WTC11 (cell line): ENCODE results near the gene PAGE4. TPM values are rescaled to one million over a fixed set of nuclear protein-coding genes. Genes with fewer than 3 reads are reported as not detected.

Source experiments
- ATAC-seq: fragments of 200-7000 bp; cut with Tn5 transposase; 2 replicates; pipeline ENCODE4 v1.10.0; 2021; ENCODE audit warnings: mild to moderate bottlenecking, moderate library complexity
- CTCF ChIA-PET: fragments of 300-600 bp; sonication (Branson Sonifier 250); formaldehyde crosslinking; loops from one replicate; lab custom pipeline; 2021; ENCODE audit warnings: antibody characterized with exemption; lab: Charles Lee
- POLR2A ChIA-PET: fragments of 350-600 bp; sonication (Branson Sonifier 250); formaldehyde crosslinking; loops from one replicate; lab custom pipeline; 2021; ENCODE audit warnings: antibody characterized with exemption; lab: Charles Lee
- DNase-seq: peaks from one replicate; pipeline ENCODE4 v3.0.0; 2021; ENCODE audit warnings: low spot score
- H3K27ac Mint-ChIP-seq: 2 replicates; pipeline ENCODE4 v1.8.0; 2021; ENCODE audit warnings: mixed read lengths
- H3K27me3 Mint-ChIP-seq: 2 replicates; pipeline ENCODE4 v1.8.0; 2021; ENCODE audit warnings: low read depth, mild to moderate bottlenecking, moderate library complexity, mixed read lengths
- H3K36me3 Mint-ChIP-seq: 2 replicates; pipeline ENCODE4 v1.8.0; 2021; ENCODE audit warnings: mixed read lengths
- H3K4me1 Mint-ChIP-seq: 2 replicates; pipeline ENCODE4 v1.8.0; 2022; ENCODE audit warnings: mixed read lengths
- H3K4me3 Mint-ChIP-seq: 2 replicates; pipeline ENCODE4 v1.8.0; 2021; ENCODE audit warnings: mild to moderate bottlenecking, moderate library complexity, mixed read lengths
- H3K9me3 Mint-ChIP-seq: 2 replicates; pipeline ENCODE4 v1.8.0; 2021; ENCODE audit warnings: mixed read lengths
- ATF1 ChIP-seq: sonication (generic); formaldehyde crosslinking; IDR thresholded peaks from 2 replicates; pipeline ENCODE4 v1.8.1; 2023; ENCODE audit warnings: mild to moderate bottlenecking, moderate library complexity, missing genetic modification reagents
- CREB1 ChIP-seq: sonication (generic); formaldehyde crosslinking; IDR thresholded peaks from 2 replicates; pipeline ENCODE4 v1.8.0; 2023; ENCODE audit warnings: mild to moderate bottlenecking, missing genetic modification reagents
- CREM ChIP-seq: sonication (generic); formaldehyde crosslinking; IDR thresholded peaks from 2 replicates; pipeline ENCODE4 v1.8.1; 2022; ENCODE audit warnings: mild to moderate bottlenecking, missing genetic modification reagents, moderate library complexity
- ELF4 ChIP-seq: sonication (generic); formaldehyde crosslinking; IDR thresholded peaks from 2 replicates; pipeline ENCODE4 v1.8.1; 2022; ENCODE audit warnings: low read depth, mild to moderate bottlenecking, moderate library complexity, missing genetic modification reagents
- GTF2I ChIP-seq: fragments of 250-450 bp; sonication (Bioruptor Pico); conservative IDR thresholded peaks from 2 replicates; pipeline ENCODE4 v1.4.0; 2021; ENCODE audit warnings: mild to moderate bottlenecking
- MXD4 ChIP-seq: fragments of 250-450 bp; sonication (Bioruptor Pico); IDR thresholded peaks from 2 replicates; pipeline ENCODE4 v1.8.0; 2021; ENCODE audit warnings: mild to moderate bottlenecking, moderate library complexity, borderline replicate concordance
- PRRX2 ChIP-seq: fragments of 250-450 bp; sonication (Bioruptor Pico); IDR thresholded peaks from 2 replicates; pipeline ENCODE4 v1.8.0; 2021; ENCODE audit warnings: mild to moderate bottlenecking
- RELA ChIP-seq: sonication (generic); formaldehyde crosslinking; IDR thresholded peaks from 2 replicates; pipeline ENCODE4 v1.8.1; 2022; ENCODE audit warnings: missing genetic modification reagents, mild to moderate bottlenecking, borderline replicate concordance
- RORB ChIP-seq: fragments of 250-450 bp; sonication (Bioruptor Pico); IDR thresholded peaks from 2 replicates; pipeline ENCODE4 v1.9.0; 2021; ENCODE audit warnings: mild to moderate bottlenecking
- SMAD4 ChIP-seq: sonication (generic); formaldehyde crosslinking; IDR thresholded peaks from 2 replicates; pipeline ENCODE4 v1.8.0; 2022; ENCODE audit warnings: mild to moderate bottlenecking, missing genetic modification reagents
- SP1 ChIP-seq: sonication (generic); formaldehyde crosslinking; conservative IDR thresholded peaks from 2 replicates; pipeline ENCODE4 v1.8.1; 2022; ENCODE audit warnings: missing genetic modification reagents
- total RNA-seq: library from RNA; stranded (reverse); gene quantifications from 3 replicates; pipeline ENCODE4 v1.2.3, GENCODE V29; 2021
- TF ChIP-seq, protein P1 (sequence below): fragments of 250-450 bp; sonication (Bioruptor Pico); IDR thresholded peaks from 2 replicates; pipeline ENCODE4 v1.9.0; 2021; ENCODE audit warnings: moderate library complexity, mild to moderate bottlenecking, inconsistent platforms, borderline replicate concordance
- TF ChIP-seq, protein P2 (sequence below): sonication (generic); formaldehyde crosslinking; IDR thresholded peaks from 2 replicates; pipeline ENCODE4 v1.8.1; 2023; ENCODE audit warnings: mild to moderate bottlenecking, missing genetic modification reagents, moderate library complexity
- TF ChIP-seq, protein P3 (sequence below): sonication (generic); formaldehyde crosslinking; IDR thresholded peaks from 2 replicates; pipeline ENCODE4 v1.8.1; 2022; ENCODE audit warnings: mild to moderate bottlenecking, missing genetic modification reagents, moderate library complexity, borderline replicate concordance
- TF ChIP-seq, protein P4 (sequence below): sonication (generic); formaldehyde crosslinking; IDR thresholded peaks from 2 replicates; pipeline ENCODE4 v1.8.0; 2022; ENCODE audit warnings: mild to moderate bottlenecking, missing genetic modification reagents
- TF ChIP-seq, protein P5 (sequence below): sonication (generic); formaldehyde crosslinking; IDR thresholded peaks from 2 replicates; pipeline ENCODE4 v1.8.1; 2023; ENCODE audit warnings: mild to moderate bottlenecking, missing genetic modification reagents, borderline replicate concordance

Gene PAGE4
- total RNA-seq, 1 experiment from 2014 or later = not detected

DNA sequence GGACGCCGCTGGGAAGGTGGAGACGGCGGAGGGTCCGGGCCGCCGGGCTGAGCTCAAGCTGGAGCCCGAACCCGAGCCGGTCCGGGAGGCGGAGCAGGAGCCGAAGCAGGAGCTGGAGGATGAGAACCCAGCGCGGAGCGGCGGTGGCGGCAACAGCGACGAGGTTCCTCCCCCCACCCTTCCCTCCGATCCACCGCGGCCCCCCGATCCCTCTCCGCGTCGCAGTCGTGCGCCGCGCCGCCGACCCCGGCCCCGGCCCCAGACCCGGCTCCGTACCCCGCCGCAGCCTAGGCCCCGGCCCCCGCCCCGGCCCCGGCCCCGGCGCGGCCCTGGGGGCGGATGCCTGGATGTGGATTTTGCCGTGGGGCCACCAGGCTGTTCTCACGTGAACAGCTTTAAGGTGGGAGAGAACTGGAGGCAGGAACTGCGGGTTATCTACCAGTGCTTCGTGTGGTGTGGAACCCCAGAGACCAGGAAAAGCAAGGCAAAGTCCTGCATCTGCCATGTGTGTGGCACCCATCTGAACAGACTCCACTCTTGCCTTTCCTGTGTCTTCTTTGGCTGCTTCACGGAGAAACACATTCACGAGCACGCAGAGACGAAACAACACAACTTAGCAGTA lies 50.7 kb downstream of the PAGE4 start:
- DNase-seq (no peak), ATAC-seq (peak; percentile 10)
- H3K9me3 Mint-ChIP-seq = no peaks in the 10 kb centered on the region
- H3K4me3 Mint-ChIP-seq = peak overlapping the region; percentile 76
- peaks cover 15% of the 10 kb centered on the region for H3K27me3 Mint-ChIP-seq
- peaks cover 18% of the 10 kb centered on the region for H3K4me1 Mint-ChIP-seq
- no peak overlapping the region for H3K27ac Mint-ChIP-seq
- POLR2A ChIA-PET = interaction anchor here (1.1 kb wide), 1 partner anchor 43 kb away, joined by 3 read pairs; the partner anchor contains the start of gene CLCN5
- no peak for TF ChIP-seq ELF4 (CRISPR knock-in tag)
- no peak for TF ChIP-seq PRRX2 (CRISPR knock-in tag)
- TF ChIP-seq, protein P1, sequence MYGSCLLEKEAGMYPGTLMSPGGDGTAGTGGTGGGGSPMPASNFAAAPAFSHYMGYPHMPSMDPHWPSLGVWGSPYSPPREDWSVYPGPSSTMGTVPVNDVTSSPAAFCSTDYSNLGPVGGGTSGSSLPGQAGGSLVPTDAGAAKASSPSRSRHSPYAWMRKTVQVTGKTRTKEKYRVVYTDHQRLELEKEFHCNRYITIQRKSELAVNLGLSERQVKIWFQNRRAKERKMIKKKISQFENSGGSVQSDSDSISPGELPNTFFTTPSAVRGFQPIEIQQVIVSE (CRISPR knock-in tag) = no peak
- TF ChIP-seq RELA (CRISPR knock-in tag) = no peak
- TF ChIP-seq CREB1 (CRISPR knock-in tag) = no peak
- TF ChIP-seq CREM (CRISPR knock-in tag) = no peak
- no peaks in the 10 kb centered on the region for H3K36me3 Mint-ChIP-seq
- CTCF ChIA-PET = interaction anchor here (0.6 to 3.0 kb wide), 7 partner anchors 9 to 101 kb away, joined by 3 to 20 read pairs (median 3); partner anchors contain the start of gene CLCN5

DNA sequence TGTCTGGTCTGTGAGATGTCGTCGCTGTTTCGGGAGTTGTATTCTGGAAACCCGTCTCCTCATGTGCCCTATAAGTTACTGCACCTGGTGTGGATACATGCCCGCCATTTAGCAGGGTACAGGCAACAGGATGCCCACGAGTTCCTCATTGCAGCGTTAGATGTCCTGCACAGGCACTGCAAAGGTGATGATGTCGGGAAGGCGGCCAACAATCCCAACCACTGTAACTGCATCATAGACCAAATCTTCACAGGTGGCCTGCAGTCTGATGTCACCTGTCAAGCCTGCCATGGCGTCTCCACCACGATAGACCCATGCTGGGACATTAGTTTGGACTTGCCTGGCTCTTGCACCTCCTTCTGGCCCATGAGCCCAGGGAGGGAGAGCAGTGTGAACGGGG lies 51.6 kb downstream of the PAGE4 start:
- POLR2A ChIA-PET = no interaction called here
- Mint-ChIP-seq H3K36me3 (no peaks in the 10 kb centered on the region), H3K4me3 (peak overlapping the region; percentile 76), H3K27me3 (peaks cover 15% of the 10 kb centered on the region), H3K4me1 (peaks cover 15% of the 10 kb centered on the region), H3K9me3 (no peaks in the 10 kb centered on the region), H3K27ac (no peak overlapping the region)
- DNase-seq (no peak), ATAC-seq (no peak)
- CTCF ChIA-PET = interaction anchor here (0.7 to 3.0 kb wide), 2 partner anchors 39 to 200 kb away, joined by 3 to 20 read pairs; no protein-coding TSS in a partner anchor
- TF ChIP-seq CREM (CRISPR knock-in tag) = no peak
- no peak for TF ChIP-seq MXD4 (CRISPR knock-in tag)
- TF ChIP-seq SP1 (CRISPR knock-in tag) = no peak
- TF ChIP-seq, protein P2, sequence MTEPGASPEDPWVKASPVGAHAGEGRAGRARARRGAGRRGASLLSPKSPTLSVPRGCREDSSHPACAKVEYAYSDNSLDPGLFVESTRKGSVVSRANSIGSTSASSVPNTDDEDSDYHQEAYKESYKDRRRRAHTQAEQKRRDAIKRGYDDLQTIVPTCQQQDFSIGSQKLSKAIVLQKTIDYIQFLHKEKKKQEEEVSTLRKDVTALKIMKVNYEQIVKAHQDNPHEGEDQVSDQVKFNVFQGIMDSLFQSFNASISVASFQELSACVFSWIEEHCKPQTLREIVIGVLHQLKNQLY (CRISPR knock-in tag) = no peak
- TF ChIP-seq, protein P3, sequence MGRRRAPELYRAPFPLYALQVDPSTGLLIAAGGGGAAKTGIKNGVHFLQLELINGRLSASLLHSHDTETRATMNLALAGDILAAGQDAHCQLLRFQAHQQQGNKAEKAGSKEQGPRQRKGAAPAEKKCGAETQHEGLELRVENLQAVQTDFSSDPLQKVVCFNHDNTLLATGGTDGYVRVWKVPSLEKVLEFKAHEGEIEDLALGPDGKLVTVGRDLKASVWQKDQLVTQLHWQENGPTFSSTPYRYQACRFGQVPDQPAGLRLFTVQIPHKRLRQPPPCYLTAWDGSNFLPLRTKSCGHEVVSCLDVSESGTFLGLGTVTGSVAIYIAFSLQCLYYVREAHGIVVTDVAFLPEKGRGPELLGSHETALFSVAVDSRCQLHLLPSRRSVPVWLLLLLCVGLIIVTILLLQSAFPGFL (CRISPR knock-in tag) = no peak
- no peak for TF ChIP-seq SMAD4 (CRISPR knock-in tag)
- TF ChIP-seq, protein P4, sequence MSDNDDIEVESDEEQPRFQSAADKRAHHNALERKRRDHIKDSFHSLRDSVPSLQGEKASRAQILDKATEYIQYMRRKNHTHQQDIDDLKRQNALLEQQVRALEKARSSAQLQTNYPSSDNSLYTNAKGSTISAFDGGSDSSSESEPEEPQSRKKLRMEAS (CRISPR knock-in tag) = no peak
- no peak for TF ChIP-seq ATF1 (CRISPR knock-in tag)
- TF ChIP-seq RORB = no peak
- TF ChIP-seq, protein P5, sequence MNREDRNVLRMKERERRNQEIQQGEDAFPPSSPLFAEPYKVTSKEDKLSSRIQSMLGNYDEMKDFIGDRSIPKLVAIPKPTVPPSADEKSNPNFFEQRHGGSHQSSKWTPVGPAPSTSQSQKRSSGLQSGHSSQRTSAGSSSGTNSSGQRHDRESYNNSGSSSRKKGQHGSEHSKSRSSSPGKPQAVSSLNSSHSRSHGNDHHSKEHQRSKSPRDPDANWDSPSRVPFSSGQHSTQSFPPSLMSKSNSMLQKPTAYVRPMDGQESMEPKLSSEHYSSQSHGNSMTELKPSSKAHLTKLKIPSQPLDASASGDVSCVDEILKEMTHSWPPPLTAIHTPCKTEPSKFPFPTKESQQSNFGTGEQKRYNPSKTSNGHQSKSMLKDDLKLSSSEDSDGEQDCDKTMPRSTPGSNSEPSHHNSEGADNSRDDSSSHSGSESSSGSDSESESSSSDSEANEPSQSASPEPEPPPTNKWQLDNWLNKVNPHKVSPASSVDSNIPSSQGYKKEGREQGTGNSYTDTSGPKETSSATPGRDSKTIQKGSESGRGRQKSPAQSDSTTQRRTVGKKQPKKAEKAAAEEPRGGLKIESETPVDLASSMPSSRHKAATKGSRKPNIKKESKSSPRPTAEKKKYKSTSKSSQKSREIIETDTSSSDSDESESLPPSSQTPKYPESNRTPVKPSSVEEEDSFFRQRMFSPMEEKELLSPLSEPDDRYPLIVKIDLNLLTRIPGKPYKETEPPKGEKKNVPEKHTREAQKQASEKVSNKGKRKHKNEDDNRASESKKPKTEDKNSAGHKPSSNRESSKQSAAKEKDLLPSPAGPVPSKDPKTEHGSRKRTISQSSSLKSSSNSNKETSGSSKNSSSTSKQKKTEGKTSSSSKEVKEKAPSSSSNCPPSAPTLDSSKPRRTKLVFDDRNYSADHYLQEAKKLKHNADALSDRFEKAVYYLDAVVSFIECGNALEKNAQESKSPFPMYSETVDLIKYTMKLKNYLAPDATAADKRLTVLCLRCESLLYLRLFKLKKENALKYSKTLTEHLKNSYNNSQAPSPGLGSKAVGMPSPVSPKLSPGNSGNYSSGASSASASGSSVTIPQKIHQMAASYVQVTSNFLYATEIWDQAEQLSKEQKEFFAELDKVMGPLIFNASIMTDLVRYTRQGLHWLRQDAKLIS (CRISPR knock-in tag) = no peak
- no peak for TF ChIP-seq GTF2I (CRISPR knock-in tag)

Other genes starting within 250 kb of the PAGE4 start
- not detected in 3 replicates for gene GAGE12H, start 249.4 kb upstream of the PAGE4 start, total RNA-seq
- gene GAGE2A, start 239.8 kb upstream of the PAGE4 start, total RNA-seq = 0.62 to 0.83 TPM in 2 of 3 replicates, not detected in the other
- gene GAGE1, start 230.3 kb upstream of the PAGE4 start, total RNA-seq = 1.2 TPM in 1 of 3 replicates, not detected in the others
- gene PAGE1, start 133.3 kb upstream of the PAGE4 start, total RNA-seq = not detected in 3 replicates
- 4.4 to 5.1 TPM (median 4.8 TPM) in 3 replicates for gene USP27X, start 50.2 kb downstream of the PAGE4 start, total RNA-seq
- 10.7 to 14.2 TPM (median 13.3 TPM) in 3 replicates for gene CLCN5, start 93.3 kb downstream of the PAGE4 start, total RNA-seq